NB4 (cell line): ENCODE data around the gene NECAB3.

ENCODE experiments used
- MYC ChIP-seq: IDR thresholded peaks from 2 replicates; pipeline ENCODE4 v1.6.1; 2011; ENCODE audit warnings: low read depth, low read length
- POLR2A ChIP-seq: IDR thresholded peaks from 2 replicates; pipeline ENCODE4 v1.6.1; 2011; ENCODE audit warnings: mild to moderate bottlenecking; ENCODE audit not compliant: insufficient read length; ENCODE audit errors: extremely low read depth
- TF ChIP-seq, protein P1 (sequence below): IDR thresholded peaks from one replicate; pipeline ENCODE4 v1.5.1; 2012; ENCODE audit warnings: low read depth, low read length

DNA sequence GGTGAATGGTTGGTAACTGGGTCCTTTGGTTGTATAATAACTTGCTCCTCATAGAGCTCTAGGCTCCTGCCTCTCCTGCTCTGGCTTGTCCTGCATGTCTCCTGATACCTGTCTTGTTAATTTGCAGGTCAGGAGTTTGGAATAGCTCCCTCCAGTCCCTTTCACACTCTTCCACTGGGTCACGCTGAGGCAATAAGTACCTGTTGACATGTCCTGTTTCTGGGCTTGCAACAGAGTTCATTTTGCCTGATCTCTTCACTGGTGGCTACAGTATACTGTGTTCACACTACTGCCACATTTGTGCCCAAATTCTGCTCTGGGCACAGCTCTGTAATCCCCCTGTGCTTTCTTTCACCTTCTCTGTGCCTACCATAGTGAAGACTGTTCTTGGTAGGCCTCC lies 37.5 kb downstream of the NECAB3 start:
- TF ChIP-seq, protein P1, sequence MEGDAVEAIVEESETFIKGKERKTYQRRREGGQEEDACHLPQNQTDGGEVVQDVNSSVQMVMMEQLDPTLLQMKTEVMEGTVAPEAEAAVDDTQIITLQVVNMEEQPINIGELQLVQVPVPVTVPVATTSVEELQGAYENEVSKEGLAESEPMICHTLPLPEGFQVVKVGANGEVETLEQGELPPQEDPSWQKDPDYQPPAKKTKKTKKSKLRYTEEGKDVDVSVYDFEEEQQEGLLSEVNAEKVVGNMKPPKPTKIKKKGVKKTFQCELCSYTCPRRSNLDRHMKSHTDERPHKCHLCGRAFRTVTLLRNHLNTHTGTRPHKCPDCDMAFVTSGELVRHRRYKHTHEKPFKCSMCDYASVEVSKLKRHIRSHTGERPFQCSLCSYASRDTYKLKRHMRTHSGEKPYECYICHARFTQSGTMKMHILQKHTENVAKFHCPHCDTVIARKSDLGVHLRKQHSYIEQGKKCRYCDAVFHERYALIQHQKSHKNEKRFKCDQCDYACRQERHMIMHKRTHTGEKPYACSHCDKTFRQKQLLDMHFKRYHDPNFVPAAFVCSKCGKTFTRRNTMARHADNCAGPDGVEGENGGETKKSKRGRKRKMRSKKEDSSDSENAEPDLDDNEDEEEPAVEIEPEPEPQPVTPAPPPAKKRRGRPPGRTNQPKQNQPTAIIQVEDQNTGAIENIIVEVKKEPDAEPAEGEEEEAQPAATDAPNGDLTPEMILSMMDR: no peak
- TF ChIP-seq MYC: no peak
- no peak for TF ChIP-seq POLR2A
